Measurements from ENCODE around the gene XRCC2. TPM values are rescaled to one million over a fixed set of nuclear protein-coding genes. Genes with fewer than 3 reads are reported as not detected.

Gene XRCC2
- total RNA-seq, 4 donors from 2014 or later, result under 0.01 to 8.7 (median 0.37) TPM; not detected in 1

DNA sequence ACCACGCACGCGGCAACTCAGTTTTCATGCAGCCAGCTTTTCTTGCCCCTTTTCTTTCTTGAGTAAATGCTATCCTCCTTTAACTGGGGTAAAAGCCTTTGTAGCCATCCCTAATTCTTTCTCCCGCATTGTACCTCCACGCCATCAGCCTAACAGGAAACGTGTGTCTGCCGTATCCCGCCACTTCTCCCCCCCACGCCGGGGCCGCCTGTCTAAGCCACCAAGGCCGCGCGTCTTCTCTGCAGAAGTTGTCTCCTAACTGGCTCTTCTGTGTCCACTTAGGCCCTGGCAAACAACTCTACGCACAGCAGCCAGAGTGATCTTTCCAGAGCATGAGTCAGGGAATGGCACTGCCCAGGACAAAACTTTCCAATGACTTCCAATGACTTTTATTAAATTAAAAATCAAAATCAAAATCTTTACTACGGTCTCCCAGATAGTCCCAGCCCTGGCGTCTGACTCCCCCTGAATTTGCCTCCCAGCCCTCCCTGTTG is 74.6 kb downstream of the XRCC2 start:
- Histone ChIP-seq H3K27me3 (no peaks in the 10 kb centered on the region), H3K9me3 (no peaks in the 10 kb centered on the region), H3K4me1 (no peaks in the 10 kb centered on the region), H3K36me3 (no peaks in the 10 kb centered on the region), H3K4me3 (no peak overlapping the region), H3K27ac (no peak overlapping the region)
- DNase-seq, result no peak
- no peak for TF ChIP-seq POLR2A (IDR thresholded peaks at IDR 0.05)
- TF ChIP-seq, protein P1, sequence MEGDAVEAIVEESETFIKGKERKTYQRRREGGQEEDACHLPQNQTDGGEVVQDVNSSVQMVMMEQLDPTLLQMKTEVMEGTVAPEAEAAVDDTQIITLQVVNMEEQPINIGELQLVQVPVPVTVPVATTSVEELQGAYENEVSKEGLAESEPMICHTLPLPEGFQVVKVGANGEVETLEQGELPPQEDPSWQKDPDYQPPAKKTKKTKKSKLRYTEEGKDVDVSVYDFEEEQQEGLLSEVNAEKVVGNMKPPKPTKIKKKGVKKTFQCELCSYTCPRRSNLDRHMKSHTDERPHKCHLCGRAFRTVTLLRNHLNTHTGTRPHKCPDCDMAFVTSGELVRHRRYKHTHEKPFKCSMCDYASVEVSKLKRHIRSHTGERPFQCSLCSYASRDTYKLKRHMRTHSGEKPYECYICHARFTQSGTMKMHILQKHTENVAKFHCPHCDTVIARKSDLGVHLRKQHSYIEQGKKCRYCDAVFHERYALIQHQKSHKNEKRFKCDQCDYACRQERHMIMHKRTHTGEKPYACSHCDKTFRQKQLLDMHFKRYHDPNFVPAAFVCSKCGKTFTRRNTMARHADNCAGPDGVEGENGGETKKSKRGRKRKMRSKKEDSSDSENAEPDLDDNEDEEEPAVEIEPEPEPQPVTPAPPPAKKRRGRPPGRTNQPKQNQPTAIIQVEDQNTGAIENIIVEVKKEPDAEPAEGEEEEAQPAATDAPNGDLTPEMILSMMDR (IDR thresholded peaks at IDR 0.05), result no peak
- intact Hi-C loops (cut with DNase I; ENCODE audit: low total_unique reads), result no loop called here

DNA sequence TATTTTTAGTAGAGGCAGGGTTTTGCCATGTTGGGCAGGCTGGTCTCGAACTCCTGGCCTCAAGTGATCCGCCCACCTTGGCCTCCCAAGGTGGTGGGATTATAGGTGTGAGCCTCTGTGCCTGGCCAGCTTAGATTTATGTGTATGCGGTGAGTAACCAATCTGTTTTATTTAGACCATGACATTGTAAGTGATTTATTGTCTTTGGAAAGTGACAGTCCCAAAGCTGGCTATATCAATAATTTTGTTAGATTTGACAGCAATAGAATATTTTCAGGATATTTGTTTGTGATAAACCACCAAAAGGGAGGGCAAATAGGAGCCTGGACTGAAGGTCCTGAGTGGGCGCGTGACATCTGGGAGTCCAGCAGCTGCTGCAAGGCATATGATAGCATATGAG is 75.7 kb downstream of the XRCC2 start:
- TF ChIP-seq POLR2A (IDR thresholded peaks at IDR 0.05), result no peak
- TF ChIP-seq, protein P1 (IDR thresholded peaks at IDR 0.05), result no peak
- Histone ChIP-seq H3K27ac (no peak overlapping the region), H3K36me3 (no peaks in the 10 kb centered on the region), H3K4me3 (no peak overlapping the region), H3K27me3 (no peaks in the 10 kb centered on the region), H3K9me3 (no peaks in the 10 kb centered on the region), H3K4me1 (no peaks in the 10 kb centered on the region)
- DNase-seq, result no peak
- intact Hi-C loops (cut with DNase I; ENCODE audit: low total_unique reads), result no loop called here

DNA sequence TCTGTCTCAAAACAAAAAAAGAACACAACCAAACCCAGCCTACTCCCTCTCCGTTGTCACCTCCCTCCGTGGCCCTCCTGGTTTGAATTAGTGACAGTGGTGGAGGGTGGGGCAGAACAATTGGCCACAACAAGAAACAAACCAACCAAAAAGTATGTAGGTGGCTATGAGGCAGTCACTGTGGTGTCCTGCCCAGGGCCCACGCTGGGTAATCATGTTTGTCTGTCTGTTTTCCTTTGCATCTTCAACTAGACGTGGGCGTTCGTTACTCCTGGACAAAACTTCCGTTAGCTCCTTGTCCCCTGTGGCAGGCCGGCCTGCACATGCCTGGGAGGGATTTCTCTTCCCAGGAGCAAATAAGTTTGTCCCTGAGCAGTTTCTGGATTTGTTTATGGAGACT is 78.4 kb downstream of the XRCC2 start:
- TF ChIP-seq, protein P1 (IDR thresholded peaks at IDR 0.05), result no peak
- TF ChIP-seq POLR2A (IDR thresholded peaks at IDR 0.05), result no peak
- no peak for DNase-seq
- intact Hi-C loops (cut with DNase I; ENCODE audit: low total_unique reads), result no loop called here
- Histone ChIP-seq H3K27me3 (no peaks in the 10 kb centered on the region), H3K4me3 (no peak overlapping the region), H3K27ac (no peak overlapping the region), H3K36me3 (no peaks in the 10 kb centered on the region), H3K9me3 (no peaks in the 10 kb centered on the region), H3K4me1 (no peaks in the 10 kb centered on the region)

DNA sequence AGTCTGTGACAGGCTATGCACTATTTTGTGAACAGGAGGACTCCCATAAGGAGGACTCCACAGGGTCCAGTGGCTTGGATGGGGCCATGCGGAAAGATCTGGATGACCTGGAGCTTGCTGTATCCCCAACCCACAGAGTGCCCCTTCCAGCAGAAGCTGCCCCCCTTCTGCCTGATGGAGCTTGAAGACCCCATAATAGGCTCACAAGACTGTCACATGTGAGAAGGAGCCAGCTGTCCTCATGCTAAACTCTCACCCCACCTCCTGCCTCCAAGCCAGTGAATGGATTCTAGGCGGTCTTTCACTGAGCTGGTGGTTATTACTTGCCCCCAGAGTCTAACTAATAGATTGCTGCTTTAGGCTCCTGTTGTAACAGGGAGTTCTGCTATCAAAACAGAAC is 79.1 kb downstream of the XRCC2 start:
- no peaks in the 10 kb centered on the region for H3K36me3 ChIP-seq
- no peaks in the 10 kb centered on the region for H3K27me3 ChIP-seq
- H3K4me1 ChIP-seq, result no peaks in the 10 kb centered on the region

More for the DNA sequence above, 79.1 kb downstream of the XRCC2 start:
- intact Hi-C loops (cut with DNase I; ENCODE audit: low total_unique reads), result no loop called here
- no peak overlapping the region for H3K4me3 ChIP-seq
- H3K9me3 ChIP-seq, result no peaks in the 10 kb centered on the region
- TF ChIP-seq, protein P1 (IDR thresholded peaks at IDR 0.05), result no peak
- TF ChIP-seq POLR2A (IDR thresholded peaks at IDR 0.05), result no peak
- no peak overlapping the region for H3K27ac ChIP-seq
- no peak for DNase-seq

Small RNAs within 50 kb of the gene (small RNA-seq; reads per million reads assigned to genes)
- gene RF00568, result not detected

Other genes starting within 250 kb of the XRCC2 start
- 100 to 1,000 TPM in 2 of 4 donors, 10 to 100 TPM in 2; 30.5 to 177 (median 90.0) TPM for gene KMT2C, start 240.1 kb downstream of the XRCC2 start, total RNA-seq
- 10 to 100 TPM in 2 of 4 donors, 1 to 10 TPM in 2; 1.5 to 21.2 (median 7.6) TPM for gene ACTR3B, start 83.6 kb upstream of the XRCC2 start, total RNA-seq

Measured in uterus (tissue), 4 donors.